A549 treated with CpdA at 1 μM for 4 hours (cell line): Measurements from ENCODE around the gene SPANXA1. TPM values are rescaled to one million over a fixed set of nuclear protein-coding genes. Genes with fewer than 3 reads are reported as not detected.

Source experiments
- total RNA-seq: library from RNA; stranded (reverse); fragments of 200-300 nt; extraction: Qiagen RNA extraction; gene quantifications from 5 replicates; pipeline ENCODE4 v1.2.3, GENCODE V29; 2022; ENCODE audit warnings: low read depth

Gene SPANXA1, protein sequence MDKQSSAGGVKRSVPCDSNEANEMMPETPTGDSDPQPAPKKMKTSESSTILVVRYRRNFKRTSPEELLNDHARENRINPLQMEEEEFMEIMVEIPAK
- total RNA-seq = 0.21 to 0.27 TPM (median 0.21 TPM) in 3 of 5 replicates, not detected in the others

DNA sequence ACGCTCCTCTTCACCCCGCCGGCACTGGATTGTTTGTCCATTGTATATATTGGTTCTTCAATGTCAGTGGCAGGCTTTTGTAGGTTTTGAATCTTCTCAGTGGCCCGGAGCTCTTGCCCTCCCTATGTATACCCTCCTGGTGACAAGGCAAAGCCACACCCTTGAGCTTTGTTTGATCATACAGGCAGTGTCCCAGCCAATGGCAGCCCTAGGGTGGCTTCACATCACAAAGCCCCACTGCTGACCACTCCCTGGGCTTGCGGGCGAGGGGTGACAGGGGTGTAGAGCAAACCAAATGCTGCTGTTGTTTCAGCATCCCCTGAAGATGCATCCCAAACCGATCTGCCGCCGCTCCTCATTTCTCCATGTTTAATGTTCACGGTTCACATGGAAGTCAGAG, at the start of gene SPANXA1:
TSS of gene SPANXA1 (minus strand) at position 101 of the 400 bp plus-strand sequence. CDS start at position 41, 60 bp downstream.

GRCh38 chrX:141589408-141589807, 4.9 kb upstream of the SPANXA1 start, which contains the start of gene SPANXA2:
Gene SPANXA2, plus strand, starts transcription at chrX:141589708. Its CDS starts 60 bp downstream, at chrX:141589768.

Other genes starting within 250 kb of the SPANXA1 start
- 0.21 to 0.27 TPM (median 0.21 TPM) in 3 of 5 replicates, not detected in the others for gene SPANXA2, start 5.0 kb upstream of the SPANXA1 start, total RNA-seq
- not detected in 5 replicates for gene SPANXD, start 114.0 kb upstream of the SPANXA1 start, total RNA-seq